H1 (cell line): Measurements from ENCODE around the gene CXCL17. TPM values are rescaled to one million over a fixed set of nuclear protein-coding genes. Genes with fewer than 3 reads are reported as not detected.

Source experiments
- ASH2L ChIP-seq: fragments of 200-600, 300-600 bp; sonication (generic); IDR thresholded peaks from one replicate; pipeline ENCODE4 v1.7.1; 2017; ENCODE audit warnings: low read length
- CHD7 ChIP-seq: fragments of 300-600 bp; sonication (generic); IDR thresholded peaks from 2 replicates; pipeline ENCODE4 v1.7.1; 2012; ENCODE audit warnings: low read length, moderate library complexity, mild to moderate bottlenecking, inconsistent platforms; ENCODE audit not compliant: insufficient replicate concordance
- CREB1 ChIP-seq: IDR thresholded peaks from 2 replicates; pipeline ENCODE4 v1.6.1; 2012; ENCODE audit warnings: inconsistent platforms
- JUND ChIP-seq: IDR thresholded peaks from 2 replicates; pipeline ENCODE4 v1.6.1; 2011; ENCODE audit warnings: mild to moderate bottlenecking, improper control_type of control experiment, low read length
- KDM4A ChIP-seq: IDR thresholded peaks from one replicate; pipeline ENCODE4 v1.7.1; 2012; ENCODE audit warnings: low read depth, mild to moderate bottlenecking, moderate library complexity, low read length, inconsistent platforms; ENCODE audit not compliant: severe bottlenecking
- MAX ChIP-seq: IDR thresholded peaks from 2 replicates; pipeline ENCODE4 v1.6.1; 2012; ENCODE audit warnings: inconsistent platforms
- TAF7 ChIP-seq: optimal IDR thresholded peaks from 2 replicates; pipeline ENCODE3; 2011; ENCODE audit warnings: low read depth, mild to moderate bottlenecking, inconsistent platforms, low read length, moderate library complexity, borderline replicate concordance
- TCF12 ChIP-seq: IDR thresholded peaks from 2 replicates; pipeline ENCODE4 v1.6.1; 2011; ENCODE audit warnings: low read depth, mild to moderate bottlenecking, low read length
- YY1 ChIP-seq: IDR thresholded peaks from 2 replicates; pipeline ENCODE4 v1.6.1; 2011; ENCODE audit warnings: low read depth, mild to moderate bottlenecking, low read length
- polyA plus RNA-seq, 7 experiments: library from polyadenylated mRNA; depleted of rRNA in 3 of 7; stranded (reverse) in 5 of 7; unstranded in 2 of 7; fragments of >200 nt in 5 of 7; fragments of 200-250 nt in 2 of 7; gene quantifications; 1 replicate in 5 of 7; 2 replicates in 1 of 7; 4 replicates in 1 of 7; pipeline versions ENCODE4 v1.2.1 to v1.2.3, GENCODE V29; 2011 to 2013; ENCODE audit warnings: missing spikeins in 2 of 7, mixed read lengths in 2 of 7
- total RNA-seq: library from RNA; stranded (reverse); fragmentation: NEBNext Ultra II Directional; extraction: Animal tissue kit (Norgen Biotek cat#: 25700); gene quantifications from 2 replicates; pipeline ENCODE4 v1.2.1, GENCODE V29; 2021

Gene CXCL17
- total and polyA plus RNA-seq, 2 of the 8 experiments (the other 6 are each of a cell fraction or from before 2014, with no cell fraction given) = not detected

GRCh38 chr19:42423462-42424344, 19.0 kb downstream of the CXCL17 start (continued):
- TF ChIP-seq TAF7 = peak; percentile 57
- no peak for TF ChIP-seq CHD7
- TF ChIP-seq JUND = 0 out of 2 replicates have a peak, but pooled peaks have one; percentile 7
- no peak for TF ChIP-seq TCF12
- TF ChIP-seq ASH2L = peak; percentile 11
- TF ChIP-seq CREB1 = no peak
- TF ChIP-seq YY1 = no peak
- TF ChIP-seq KDM4A = peak; percentile 23
- peak; percentile 100 for TF ChIP-seq MAX
